Astrocyte (in vitro differentiated cells and primary cell): ENCODE data around the gene HNRNPA1L2.
"Not testable (repeated sequence)": the region's sequence is repeated elsewhere in the genome, so short reads cannot be mapped to it uniquely, and the experiment has no call there.

Source experiments
- EZH2 ChIP-seq: IDR thresholded peaks from 2 replicates; pipeline ENCODE4 v1.6.1; 2012; ENCODE audit warnings: mild to moderate bottlenecking, low read length, inconsistent platforms; ENCODE audit not compliant: insufficient read depth
- TF ChIP-seq, protein P1 (sequence below): IDR thresholded peaks from 2 replicates; pipeline ENCODE4 v1.5.1; 2011; ENCODE audit warnings: low read depth, mild to moderate bottlenecking, inconsistent platforms, low read length, moderate library complexity; ENCODE audit not compliant: insufficient read depth

DNA sequence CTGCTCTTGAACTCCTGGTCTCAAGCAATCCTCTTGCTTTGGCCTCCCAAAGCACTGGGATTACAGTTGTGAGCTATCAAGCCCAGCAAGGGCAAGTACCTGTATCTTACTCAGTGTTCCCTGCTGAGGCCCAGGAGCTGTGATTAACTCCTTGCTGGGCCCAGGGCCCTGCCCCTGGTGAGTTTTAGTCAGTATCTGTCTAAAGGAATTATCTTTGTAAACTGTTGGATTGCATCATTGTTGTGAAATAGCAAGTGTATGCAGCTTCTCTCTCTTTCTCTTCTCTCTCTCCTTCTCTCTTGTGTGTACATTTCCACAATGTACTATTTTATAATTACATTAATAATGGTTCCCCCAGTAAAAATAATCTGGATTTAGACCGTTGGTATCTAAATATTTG, 35.4 kb upstream of the HNRNPA1L2 start:
- TF ChIP-seq, protein P1, sequence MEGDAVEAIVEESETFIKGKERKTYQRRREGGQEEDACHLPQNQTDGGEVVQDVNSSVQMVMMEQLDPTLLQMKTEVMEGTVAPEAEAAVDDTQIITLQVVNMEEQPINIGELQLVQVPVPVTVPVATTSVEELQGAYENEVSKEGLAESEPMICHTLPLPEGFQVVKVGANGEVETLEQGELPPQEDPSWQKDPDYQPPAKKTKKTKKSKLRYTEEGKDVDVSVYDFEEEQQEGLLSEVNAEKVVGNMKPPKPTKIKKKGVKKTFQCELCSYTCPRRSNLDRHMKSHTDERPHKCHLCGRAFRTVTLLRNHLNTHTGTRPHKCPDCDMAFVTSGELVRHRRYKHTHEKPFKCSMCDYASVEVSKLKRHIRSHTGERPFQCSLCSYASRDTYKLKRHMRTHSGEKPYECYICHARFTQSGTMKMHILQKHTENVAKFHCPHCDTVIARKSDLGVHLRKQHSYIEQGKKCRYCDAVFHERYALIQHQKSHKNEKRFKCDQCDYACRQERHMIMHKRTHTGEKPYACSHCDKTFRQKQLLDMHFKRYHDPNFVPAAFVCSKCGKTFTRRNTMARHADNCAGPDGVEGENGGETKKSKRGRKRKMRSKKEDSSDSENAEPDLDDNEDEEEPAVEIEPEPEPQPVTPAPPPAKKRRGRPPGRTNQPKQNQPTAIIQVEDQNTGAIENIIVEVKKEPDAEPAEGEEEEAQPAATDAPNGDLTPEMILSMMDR: not testable (repeated sequence)
- not testable (repeated sequence) for TF ChIP-seq EZH2
